GM23338 (cell line): Measurements from ENCODE around the gene ITPR2. TPM values are rescaled to one million over a fixed set of nuclear protein-coding genes. Genes with fewer than 3 reads are reported as not detected.

Source experiments
- ATAC-seq: fragments of 200-7000 bp; cut with Tn5 transposase; 3 replicates; pipeline ENCODE4 v1.9.1; 2020
- DNase-seq: peaks from one replicate; pipeline ENCODE4 v3.0.0-alpha.2; 2015; ENCODE audit warnings: low spot score
- H2AFZ ChIP-seq: fragments of 200-600 bp; sonication (generic); 2 replicates; pipeline ENCODE4 v1.8.0; 2016; ENCODE audit warnings: antibody characterized with exemption, mild to moderate bottlenecking, moderate library complexity
- H3F3A ChIP-seq: fragments of 200-600 bp; sonication (generic); replicated peaks from 2 replicates; pipeline ENCODE4 v1.8.0; 2017; ENCODE audit warnings: antibody characterized with exemption, mixed run types, low read depth
- H3K27ac ChIP-seq: fragments of 200-600 bp; sonication (generic); 2 replicates; pipeline ENCODE4 v1.6.1; 2016; ENCODE audit warnings: low read depth
- H3K27me3 ChIP-seq: fragments of 200-600 bp; sonication (generic); 2 replicates; pipeline ENCODE4 v1.8.0; 2016; ENCODE audit warnings: mild to moderate bottlenecking, mixed run types, moderate library complexity; ENCODE audit not compliant: insufficient read depth
- H3K36me3 ChIP-seq: fragments of 200-600 bp; sonication (generic); 2 replicates; pipeline ENCODE4 v1.8.0; 2016; ENCODE audit warnings: mild to moderate bottlenecking; ENCODE audit not compliant: insufficient read depth
- H3K4me1 ChIP-seq: fragments of 200-600 bp; sonication (generic); 2 replicates; pipeline ENCODE4 v1.8.0; 2016; ENCODE audit warnings: mild to moderate bottlenecking, moderate library complexity; ENCODE audit not compliant: insufficient read depth
- H3K4me2 ChIP-seq: fragments of 200-600 bp; sonication (generic); 2 replicates; pipeline ENCODE4 v1.7.1; 2017; ENCODE audit warnings: mixed run types
- H3K4me3 ChIP-seq: fragments of 200-600 bp; sonication (generic); 2 replicates; pipeline ENCODE4 v1.6.1; 2016; ENCODE audit warnings: mixed run types
- H3K79me2 ChIP-seq: fragments of 200-600 bp; sonication (generic); replicated peaks from 2 replicates; pipeline ENCODE4 v1.8.0; 2017; ENCODE audit warnings: mild to moderate bottlenecking; ENCODE audit not compliant: insufficient read depth
- H3K9me2 ChIP-seq: fragments of 200-600 bp; sonication (generic); 2 replicates; pipeline ENCODE4 v1.8.0; 2017; ENCODE audit not compliant: insufficient read depth
- H4K20me1 ChIP-seq: fragments of 200-600 bp; sonication (generic); replicated peaks from 2 replicates; pipeline ENCODE4 v1.8.0; 2017; ENCODE audit warnings: mild to moderate bottlenecking; ENCODE audit not compliant: insufficient read depth
- H3K27ac Mint-ChIP-seq: 2 replicates; pipeline ENCODE4 v1.8.0; 2020; ENCODE audit warnings: inconsistent platforms, mild to moderate bottlenecking, moderate library complexity, mixed read lengths
- H3K27me3 Mint-ChIP-seq: 3 replicates; pipeline ENCODE4 v1.8.0; 2022; ENCODE audit warnings: low read depth, mild to moderate bottlenecking, moderate library complexity, mixed read lengths, inconsistent platforms; ENCODE audit not compliant: insufficient read depth, poor library complexity
- H3K36me3 Mint-ChIP-seq: 3 replicates; pipeline ENCODE4 v1.8.0; 2021; ENCODE audit warnings: low read depth, mild to moderate bottlenecking, inconsistent platforms, moderate library complexity, mixed read lengths
- H3K4me1 Mint-ChIP-seq: 3 replicates; pipeline ENCODE4 v1.8.0; 2020; ENCODE audit warnings: mild to moderate bottlenecking, inconsistent platforms, mixed read lengths
- H3K4me3 Mint-ChIP-seq: 3 replicates; pipeline ENCODE4 v1.8.0; 2021; ENCODE audit warnings: moderate library complexity, mild to moderate bottlenecking, inconsistent platforms, mixed read lengths
- H3K9me3 Mint-ChIP-seq: 3 replicates; pipeline ENCODE4 v1.8.0; 2020; ENCODE audit warnings: moderate library complexity, mild to moderate bottlenecking, inconsistent platforms, mixed read lengths
- CREB1 ChIP-seq: fragments of 250-450 bp; sonication (Bioruptor Pico); IDR thresholded peaks from 2 replicates; pipeline ENCODE4 v1.5.0; 2020; ENCODE audit warnings: low read depth, mild to moderate bottlenecking, moderate library complexity
- EZH2 ChIP-seq: fragments of 200-600 bp; sonication (generic); IDR thresholded peaks from one replicate; pipeline ENCODE4 v1.8.0; 2017; ENCODE audit warnings: antibody characterized with exemption, mild to moderate bottlenecking, low read depth; ENCODE audit not compliant: unreplicated experiment
- EZH2phosphoT487 ChIP-seq: fragments of 200-600 bp; sonication (generic); IDR thresholded peaks from one replicate; pipeline ENCODE4 v1.8.1; 2018; ENCODE audit warnings: antibody characterized with exemption; ENCODE audit not compliant: unreplicated experiment
- JUNB ChIP-seq: IDR thresholded peaks from one replicate; pipeline ENCODE4 v1.6.1; 2016; ENCODE audit warnings: antibody characterized with exemption; ENCODE audit not compliant: unreplicated experiment
- NANOG ChIP-seq: IDR thresholded peaks from 2 replicates; pipeline ENCODE4 v1.6.1; 2016; ENCODE audit warnings: antibody characterized with exemption, borderline replicate concordance
- ZNF114 ChIP-seq: fragments of 250-450 bp; sonication (Bioruptor Pico); IDR thresholded peaks from 2 replicates; pipeline ENCODE4 v1.5.0; 2020; ENCODE audit warnings: mild to moderate bottlenecking, moderate library complexity
- ZNF331 ChIP-seq: fragments of 250-450 bp; sonication (Bioruptor Pico); IDR thresholded peaks from 2 replicates; pipeline ENCODE4 v1.5.0; 2020; ENCODE audit warnings: low read depth, mild to moderate bottlenecking, moderate library complexity
- polyA plus RNA-seq: library from polyadenylated mRNA; unstranded; fragments of >200 nt; fragmentation: Nextera tagmentation; extraction: Ambion mirVana; gene quantifications from 2 replicates; pipeline ENCODE4 v1.2.1, GENCODE V29; 2016
- total RNA-seq: library from RNA; depleted of rRNA; stranded (reverse); fragments of >200 nt; shearing (Covaris generic); gene quantifications from 2 replicates; pipeline ENCODE4 v1.2.3, GENCODE V29; 2014
- TF ChIP-seq, protein P1 (sequence below), 2 experiments: fragments of 200-600 bp in 1 of 2; sonication (generic) in 1 of 2; conservative IDR thresholded peaks; 2 replicates each; pipeline versions ENCODE4 v1.5.1 to v1.6.1; 2016 to 2017; ENCODE audit warnings: antibody characterized with exemption in 2 of 2, low read depth in 2 of 2, mild to moderate bottlenecking in 2 of 2, moderate library complexity in 1 of 2
- TF ChIP-seq, protein P2 (sequence below): fragments of 250-450 bp; sonication (Bioruptor Pico); IDR thresholded peaks from 2 replicates; pipeline ENCODE4 v1.5.0; 2020; ENCODE audit warnings: mild to moderate bottlenecking, moderate library complexity

The ITPR2 gene
- total and polyA plus RNA-seq, 2 experiments from 2014 or later = 44.5 to 65.2 TPM

DNA sequence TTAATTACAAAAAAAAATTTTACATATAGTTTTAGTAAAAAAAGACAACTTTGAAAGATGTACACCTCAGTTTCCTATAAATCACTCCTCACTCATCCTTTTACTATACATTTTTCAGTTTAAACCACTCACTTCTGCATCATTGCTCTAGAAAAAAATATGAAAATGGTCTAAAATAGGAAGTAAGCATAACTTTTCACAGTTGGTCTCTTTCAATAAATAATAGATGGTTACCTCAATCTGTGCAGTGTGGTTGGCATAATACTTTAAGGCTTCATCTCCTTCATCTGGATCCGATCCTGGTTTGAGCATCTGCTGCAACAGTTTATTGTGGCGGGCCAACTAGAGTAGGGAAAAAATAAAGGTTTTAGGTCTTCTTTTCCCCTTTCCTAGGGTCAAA lies 389.7 kb downstream of the ITPR2 start (continued):
- TF ChIP-seq, protein P1, sequence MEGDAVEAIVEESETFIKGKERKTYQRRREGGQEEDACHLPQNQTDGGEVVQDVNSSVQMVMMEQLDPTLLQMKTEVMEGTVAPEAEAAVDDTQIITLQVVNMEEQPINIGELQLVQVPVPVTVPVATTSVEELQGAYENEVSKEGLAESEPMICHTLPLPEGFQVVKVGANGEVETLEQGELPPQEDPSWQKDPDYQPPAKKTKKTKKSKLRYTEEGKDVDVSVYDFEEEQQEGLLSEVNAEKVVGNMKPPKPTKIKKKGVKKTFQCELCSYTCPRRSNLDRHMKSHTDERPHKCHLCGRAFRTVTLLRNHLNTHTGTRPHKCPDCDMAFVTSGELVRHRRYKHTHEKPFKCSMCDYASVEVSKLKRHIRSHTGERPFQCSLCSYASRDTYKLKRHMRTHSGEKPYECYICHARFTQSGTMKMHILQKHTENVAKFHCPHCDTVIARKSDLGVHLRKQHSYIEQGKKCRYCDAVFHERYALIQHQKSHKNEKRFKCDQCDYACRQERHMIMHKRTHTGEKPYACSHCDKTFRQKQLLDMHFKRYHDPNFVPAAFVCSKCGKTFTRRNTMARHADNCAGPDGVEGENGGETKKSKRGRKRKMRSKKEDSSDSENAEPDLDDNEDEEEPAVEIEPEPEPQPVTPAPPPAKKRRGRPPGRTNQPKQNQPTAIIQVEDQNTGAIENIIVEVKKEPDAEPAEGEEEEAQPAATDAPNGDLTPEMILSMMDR (conservative IDR thresholded peaks at IDR 0.05; ENCODE audit: low read depth in 2 of 2) = no peak
- TF ChIP-seq ZNF114 = no peak

DNA sequence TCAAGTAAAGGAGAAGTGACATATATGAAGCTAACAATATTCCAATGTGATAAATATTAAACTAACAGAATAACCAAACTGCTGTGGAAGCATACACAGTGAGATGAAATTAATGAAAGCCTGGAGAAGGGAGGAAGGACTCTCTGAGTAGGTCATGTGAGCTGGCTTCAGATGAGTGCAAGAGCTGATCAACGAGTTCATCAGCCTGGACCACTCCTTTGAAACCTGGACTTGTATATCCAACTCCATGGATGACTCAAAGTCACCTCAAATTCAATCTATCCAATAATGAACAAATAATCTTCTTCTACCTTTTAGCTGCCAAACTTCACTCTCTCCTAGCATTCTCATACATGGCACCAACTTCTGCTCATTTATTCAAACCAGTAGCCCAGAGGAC lies 391.6 kb downstream of the ITPR2 start:
- no peak for ATAC-seq
- Histone ChIP-seq H3K4me2 (no peak overlapping the region), H3K9me2 (no peaks in the 10 kb centered on the region), H4K20me1 (no peaks in the 10 kb centered on the region), H3K27ac (no peak overlapping the region), H2AFZ (no peak overlapping the region), H3K79me2 (no peaks in the 10 kb centered on the region), H3F3A (no peaks in the 10 kb centered on the region), H3K27me3 (no peaks in the 10 kb centered on the region), H3K4me3 (no peak overlapping the region), H3K36me3 (no peaks in the 10 kb centered on the region; the same call in 1 of the 2 replicates), H3K4me1 (no peaks in the 10 kb centered on the region)
- DNase-seq = no peak
- no peak overlapping the region for H3K27ac Mint-ChIP-seq
- H3K4me3 Mint-ChIP-seq = no peak overlapping the region
- H3K36me3 Mint-ChIP-seq = no peaks in the 10 kb centered on the region
- no peaks in the 10 kb centered on the region for H3K9me3 Mint-ChIP-seq
- no peaks in the 10 kb centered on the region for H3K27me3 Mint-ChIP-seq
- H3K4me1 Mint-ChIP-seq = peaks cover 11% of the 10 kb centered on the region
- TF ChIP-seq JUNB (no peak), EZH2phosphoT487 (no peak), CREB1 (CRISPR knock-in tag) (no peak), NANOG (no peak), ZNF331 (CRISPR knock-in tag) (no peak)

DNA sequence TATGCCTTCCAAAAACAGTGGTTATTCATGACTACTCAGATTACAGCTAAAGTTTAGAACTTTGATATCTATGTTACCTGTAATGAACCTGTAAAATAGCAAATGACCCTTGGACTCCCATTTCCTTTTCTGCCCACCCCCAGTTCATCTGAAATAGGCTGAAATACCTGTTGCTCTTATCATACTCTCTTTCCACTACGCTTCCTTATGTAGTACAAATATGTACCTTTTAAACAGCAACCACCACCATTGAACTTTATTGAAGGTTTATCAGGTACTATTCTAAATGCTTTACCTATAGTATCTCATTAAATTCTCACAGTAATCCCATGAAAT lies 398.0 kb downstream of the ITPR2 start:
- Histone ChIP-seq H3K9me2 (no peaks in the 10 kb centered on the region), H3F3A (no peaks in the 10 kb centered on the region), H3K79me2 (no peaks in the 10 kb centered on the region), H3K4me1 (no peaks in the 10 kb centered on the region), H3K4me2 (no peak overlapping the region), H3K36me3 (no peaks in the 10 kb centered on the region; the same call in 1 of the 2 replicates), H3K4me3 (no peak overlapping the region), H2AFZ (no peak overlapping the region), H3K27me3 (no peaks in the 10 kb centered on the region), H4K20me1 (no peaks in the 10 kb centered on the region), H3K27ac (no peak overlapping the region)
- peaks cover 3% of the 10 kb centered on the region; the same call in 1 of the 3 replicates for H3K36me3 Mint-ChIP-seq
- TF ChIP-seq, protein P2, sequence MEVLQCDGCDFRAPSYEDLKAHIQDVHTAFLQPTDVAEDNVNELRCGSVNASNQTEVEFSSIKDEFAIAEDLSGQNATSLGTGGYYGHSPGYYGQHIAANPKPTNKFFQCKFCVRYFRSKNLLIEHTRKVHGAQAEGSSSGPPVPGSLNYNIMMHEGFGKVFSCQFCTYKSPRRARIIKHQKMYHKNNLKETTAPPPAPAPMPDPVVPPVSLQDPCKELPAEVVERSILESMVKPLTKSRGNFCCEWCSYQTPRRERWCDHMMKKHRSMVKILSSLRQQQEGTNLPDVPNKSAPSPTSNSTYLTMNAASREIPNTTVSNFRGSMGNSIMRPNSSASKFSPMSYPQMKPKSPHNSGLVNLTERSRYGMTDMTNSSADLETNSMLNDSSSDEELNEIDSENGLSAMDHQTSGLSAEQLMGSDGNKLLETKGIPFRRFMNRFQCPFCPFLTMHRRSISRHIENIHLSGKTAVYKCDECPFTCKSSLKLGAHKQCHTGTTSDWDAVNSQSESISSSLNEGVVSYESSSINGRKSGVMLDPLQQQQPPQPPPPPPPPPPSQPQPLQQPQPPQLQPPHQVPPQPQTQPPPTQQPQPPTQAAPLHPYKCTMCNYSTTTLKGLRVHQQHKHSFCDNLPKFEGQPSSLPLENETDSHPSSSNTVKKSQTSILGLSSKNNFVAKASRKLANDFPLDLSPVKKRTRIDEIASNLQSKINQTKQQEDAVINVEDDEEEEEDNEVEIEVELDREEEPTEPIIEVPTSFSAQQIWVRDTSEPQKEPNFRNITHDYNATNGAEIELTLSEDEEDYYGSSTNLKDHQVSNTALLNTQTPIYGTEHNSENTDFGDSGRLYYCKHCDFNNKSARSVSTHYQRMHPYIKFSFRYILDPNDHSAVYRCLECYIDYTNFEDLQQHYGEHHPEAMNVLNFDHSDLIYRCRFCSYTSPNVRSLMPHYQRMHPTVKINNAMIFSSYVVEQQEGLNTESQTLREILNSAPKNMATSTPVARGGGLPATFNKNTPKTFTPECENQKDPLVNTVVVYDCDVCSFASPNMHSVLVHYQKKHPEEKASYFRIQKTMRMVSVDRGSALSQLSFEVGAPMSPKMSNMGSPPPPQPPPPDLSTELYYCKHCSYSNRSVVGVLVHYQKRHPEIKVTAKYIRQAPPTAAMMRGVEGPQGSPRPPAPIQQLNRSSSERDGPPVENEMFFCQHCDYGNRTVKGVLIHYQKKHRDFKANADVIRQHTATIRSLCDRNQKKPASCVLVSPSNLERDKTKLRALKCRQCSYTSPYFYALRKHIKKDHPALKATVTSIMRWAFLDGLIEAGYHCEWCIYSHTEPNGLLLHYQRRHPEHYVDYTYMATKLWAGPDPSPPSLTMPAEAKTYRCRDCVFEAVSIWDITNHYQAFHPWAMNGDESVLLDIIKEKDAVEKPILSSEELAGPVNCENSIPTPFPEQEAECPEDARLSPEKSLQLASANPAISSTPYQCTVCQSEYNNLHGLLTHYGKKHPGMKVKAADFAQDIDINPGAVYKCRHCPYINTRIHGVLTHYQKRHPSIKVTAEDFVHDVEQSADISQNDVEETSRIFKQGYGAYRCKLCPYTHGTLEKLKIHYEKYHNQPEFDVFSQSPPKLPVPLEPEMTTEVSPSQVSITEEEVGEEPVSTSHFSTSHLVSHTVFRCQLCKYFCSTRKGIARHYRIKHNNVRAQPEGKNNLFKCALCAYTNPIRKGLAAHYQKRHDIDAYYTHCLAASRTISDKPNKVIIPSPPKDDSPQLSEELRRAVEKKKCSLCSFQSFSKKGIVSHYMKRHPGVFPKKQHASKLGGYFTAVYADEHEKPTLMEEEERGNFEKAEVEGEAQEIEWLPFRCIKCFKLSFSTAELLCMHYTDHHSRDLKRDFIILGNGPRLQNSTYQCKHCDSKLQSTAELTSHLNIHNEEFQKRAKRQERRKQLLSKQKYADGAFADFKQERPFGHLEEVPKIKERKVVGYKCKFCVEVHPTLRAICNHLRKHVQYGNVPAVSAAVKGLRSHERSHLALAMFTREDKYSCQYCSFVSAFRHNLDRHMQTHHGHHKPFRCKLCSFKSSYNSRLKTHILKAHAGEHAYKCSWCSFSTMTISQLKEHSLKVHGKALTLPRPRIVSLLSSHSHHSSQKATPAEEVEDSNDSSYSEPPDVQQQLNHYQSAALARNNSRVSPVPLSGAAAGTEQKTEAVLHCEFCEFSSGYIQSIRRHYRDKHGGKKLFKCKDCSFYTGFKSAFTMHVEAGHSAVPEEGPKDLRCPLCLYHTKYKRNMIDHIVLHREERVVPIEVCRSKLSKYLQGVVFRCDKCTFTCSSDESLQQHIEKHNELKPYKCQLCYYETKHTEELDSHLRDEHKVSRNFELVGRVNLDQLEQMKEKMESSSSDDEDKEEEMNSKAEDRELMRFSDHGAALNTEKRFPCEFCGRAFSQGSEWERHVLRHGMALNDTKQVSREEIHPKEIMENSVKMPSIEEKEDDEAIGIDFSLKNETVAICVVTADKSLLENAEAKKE (CRISPR knock-in tag) = no peak
- no peak for TF ChIP-seq EZH2
- H3K4me1 Mint-ChIP-seq = no peaks in the 10 kb centered on the region; the same call in 2 of the 3 replicates
- no peaks in the 10 kb centered on the region for H3K9me3 Mint-ChIP-seq
- no peak overlapping the region for H3K4me3 Mint-ChIP-seq
- no peak overlapping the region for H3K27ac Mint-ChIP-seq
- no peak for DNase-seq
- no peaks in the 10 kb centered on the region for H3K27me3 Mint-ChIP-seq
- no peak for ATAC-seq
